Astrocyte of the spinal cord (primary cell): Measurements from ENCODE around the gene CLEC2D.
A peak's percentile ranks its signal among the peaks of the same experiment; 100 is the strongest.
"Not testable (repeated sequence)": the region's sequence is repeated elsewhere in the genome, so short reads cannot be mapped to it uniquely, and the experiment has no call there.

Experiments used
- DNase-seq: peaks from one replicate; pipeline ENCODE4 v3.0.0; 2011; ENCODE audit warnings: low read depth, low spot score
- H3K4me3 ChIP-seq: 2 replicates; pipeline ENCODE4 v1.5.1; 2011; ENCODE audit warnings: low read depth, mild to moderate bottlenecking, low read length, moderate library complexity
- CTCF ChIP-seq: IDR thresholded peaks from 2 replicates; pipeline ENCODE4 v1.5.1; 2012; ENCODE audit warnings: low read depth, mild to moderate bottlenecking, low read length, inconsistent platforms
- in situ Hi-C: cut with HindIII; loops from 2 replicates; pipeline ENCODE4 v1.10.0; 2017; ENCODE audit warnings: low sequenced_read_pairs

CLEC2D gene

DNA sequence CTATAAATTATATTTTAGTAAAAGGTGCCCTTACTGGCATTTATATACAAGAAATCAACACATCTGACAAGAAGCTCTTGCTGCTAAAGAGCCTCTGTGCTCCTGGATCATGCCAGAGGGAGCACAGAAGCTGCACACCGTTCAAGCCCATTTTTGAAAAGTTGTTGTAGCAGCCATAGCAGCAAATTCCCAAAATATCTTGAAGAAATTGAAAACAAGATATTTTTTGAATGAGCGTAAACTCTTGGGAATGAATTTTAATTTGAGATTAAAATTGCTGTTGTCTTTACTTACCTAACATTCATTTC is 540 bp upstream of the CLEC2D start:
- in situ Hi-C loops, result no loop called here
- no peak for DNase-seq
- no peak overlapping the region for H3K4me3 ChIP-seq
- TF ChIP-seq CTCF, result no peak

DNA sequence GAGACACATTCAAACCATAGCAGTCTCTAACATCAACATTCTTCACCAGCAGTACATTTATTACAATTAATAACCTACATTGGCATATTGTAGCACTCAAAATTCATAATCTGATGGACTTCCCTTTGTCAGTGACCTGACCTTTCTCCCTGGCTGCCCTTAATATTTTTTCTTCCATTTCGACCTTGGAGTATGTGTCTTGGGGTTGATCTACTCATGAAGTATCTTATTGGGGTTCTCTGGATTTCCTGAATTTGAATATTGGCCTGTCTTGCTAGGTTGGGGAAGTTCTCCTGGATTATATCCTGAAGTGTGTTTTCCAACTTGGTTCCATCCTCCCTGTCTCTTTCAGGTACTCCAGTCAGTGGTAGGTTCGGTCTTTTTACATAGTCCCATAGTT is 2.8 kb downstream of the CLEC2D start:
- H3K4me3 ChIP-seq, DNase-seq, in situ Hi-C loops: not testable (repeated sequence)

DNA sequence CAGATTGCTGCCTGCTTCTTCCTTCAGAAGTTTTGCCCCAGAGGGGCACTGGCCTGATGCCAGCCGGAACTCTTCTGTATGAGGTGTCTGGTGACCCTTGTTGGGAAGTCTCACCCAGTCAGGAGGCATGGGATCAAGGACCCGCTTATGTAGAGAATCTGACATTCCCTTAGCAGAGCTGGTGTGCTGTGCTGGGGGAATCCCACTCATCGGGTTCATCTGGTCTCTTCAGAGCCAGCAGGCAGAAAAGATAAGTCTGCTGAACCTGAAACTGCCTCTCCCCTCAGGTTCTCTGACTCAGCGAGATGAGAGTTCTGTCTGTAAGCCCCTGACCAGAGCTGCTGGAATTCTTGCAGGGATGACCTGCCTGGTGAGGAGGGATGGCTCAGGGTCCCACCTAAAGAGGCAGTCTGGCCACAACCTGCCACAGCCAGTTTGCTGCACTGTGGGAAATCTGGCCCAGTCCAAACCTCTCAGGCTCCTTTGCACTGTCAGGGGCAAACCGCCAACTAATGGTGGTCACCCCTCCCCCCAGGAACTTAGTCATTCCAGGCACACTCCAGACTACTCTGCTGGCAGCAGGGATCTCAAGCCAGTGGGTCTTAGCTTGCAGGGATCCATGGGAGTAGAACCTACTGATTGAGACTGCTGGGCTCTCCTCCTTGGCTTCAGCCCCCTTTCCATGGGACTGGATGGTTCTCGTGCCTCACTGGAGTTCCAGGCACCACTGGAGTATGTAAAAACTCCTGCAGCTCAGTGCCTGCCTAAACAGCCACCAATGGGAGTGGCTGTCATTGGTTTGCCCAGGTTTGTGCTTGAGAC is 4.1 kb downstream of the CLEC2D start:
- in situ Hi-C loops, result no loop called here
- no peak for TF ChIP-seq CTCF
- H3K4me3 ChIP-seq, result no peak overlapping the region
- DNase-seq, result peak; percentile 96

GRCh38 chr12:9674226-9674590 is 4.7 kb downstream of the CLEC2D start:
- in situ Hi-C loops, result no loop called here
- H3K4me3 ChIP-seq, result no peak overlapping the region
- no peak for TF ChIP-seq CTCF
- DNase-seq, result no peak

GRCh38 chr12:9682508-9682907 is 13.0 kb downstream of the CLEC2D start:
- in situ Hi-C loops, H3K4me3 ChIP-seq, DNase-seq: not testable (repeated sequence)

- DNase-seq, in situ Hi-C loops, H3K4me3 ChIP-seq: not testable (repeated sequence)
Measured at GRCh38 chr12:9682949-9683348, 13.4 kb downstream of the CLEC2D start.

GRCh38 chr12:9685366-9685765 is 15.9 kb downstream of the CLEC2D start:
- in situ Hi-C loops, DNase-seq: not testable (repeated sequence)

GRCh38 chr12:9685915-9686314 is 16.4 kb downstream of the CLEC2D start:
- in situ Hi-C loops, result no loop called here
- no peak for DNase-seq
- no peak for TF ChIP-seq CTCF
- H3K4me3 ChIP-seq, result no peak overlapping the region

More at GRCh38 chr12:9685366-9685765, 15.9 kb downstream of the CLEC2D start:
- H3K4me3 ChIP-seq, result not testable (repeated sequence)

DNA sequence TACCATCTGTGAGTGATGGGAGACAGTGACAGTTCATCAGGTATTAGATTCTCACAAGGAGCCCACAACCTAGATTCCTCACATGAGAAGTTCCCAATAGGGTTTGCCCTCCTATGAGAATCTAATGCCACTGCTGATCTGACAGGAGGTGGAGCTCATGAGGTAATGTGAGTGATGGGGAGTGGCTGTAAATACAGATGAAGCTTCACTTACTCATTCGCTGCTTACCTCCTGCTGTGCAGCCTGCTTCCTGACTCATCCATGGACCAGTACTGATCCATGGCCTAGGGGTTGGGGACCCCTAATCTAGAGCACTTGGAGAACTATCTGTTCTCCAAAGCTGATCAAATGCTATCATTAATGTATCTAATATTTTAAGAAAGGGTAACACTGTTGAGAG is 17.7 kb downstream of the CLEC2D start:
- in situ Hi-C loops, result no loop called here
- no peak overlapping the region for H3K4me3 ChIP-seq
- no peak for TF ChIP-seq CTCF
- DNase-seq, result peak; percentile 67
